Measurements from ENCODE around the gene EXOC6B.

Gene EXOC6B

GRCh38 chr2:72781480-72781879, 44.4 kb downstream of the EXOC6B start:
- Histone ChIP-seq H3K79me2 (ENCODE audit: low read length) (no peaks in the 10 kb centered on the region), H3K9me3 (replicated peaks; ENCODE audit: insufficient read depth, low read length) (no peaks in the 10 kb centered on the region), H3F3A (ENCODE audit: insufficient read depth, low read length) (no peaks in the 10 kb centered on the region), H3K4me1 (ENCODE audit: low read length) (no peaks in the 10 kb centered on the region), H4K20me1 (ENCODE audit: insufficient read depth, low read length) (no peaks in the 10 kb centered on the region), H3K27me3 (replicated peaks; ENCODE audit: insufficient read depth, low read length) (no peaks in the 10 kb centered on the region), H3K9me2 (replicated peaks; ENCODE audit: insufficient read depth, low read length) (no peaks in the 10 kb centered on the region), H3K4me2 (ENCODE audit: low read depth, low read length) (no peak overlapping the region), H2AFZ (ENCODE audit: low read length) (no peak overlapping the region), H3K4me3 (ENCODE audit: low read length) (no peak overlapping the region), H3K36me3 (replicated peaks; ENCODE audit: insufficient read depth, low read length) (no peaks in the 10 kb centered on the region), H3K27ac (ENCODE audit: low read length) (no peak overlapping the region), H3K9ac (ENCODE audit: low read length) (no peak overlapping the region)
- DNase-seq = no peak
- no peak for TF ChIP-seq EZH2 (optimal IDR thresholded peaks at IDR 0.05; ENCODE audit: low read depth, low read length)
- TF ChIP-seq EZH2phosphoT487 (IDR thresholded peaks at IDR 0.05; ENCODE audit: low read length) = no peak

GRCh38 chr2:72780477-72780876, 45.4 kb downstream of the EXOC6B start:
- no peaks in the 10 kb centered on the region for H3K9me3 ChIP-seq (replicated peaks; ENCODE audit: insufficient read depth, low read length)
- H3K27ac ChIP-seq (ENCODE audit: low read length) = no peak overlapping the region
- no peak overlapping the region for H3K9ac ChIP-seq (ENCODE audit: low read length)
- no peak overlapping the region for H3K4me2 ChIP-seq (ENCODE audit: low read depth, low read length)
- H3K79me2 ChIP-seq (ENCODE audit: low read length) = no peaks in the 10 kb centered on the region
- H3K27me3 ChIP-seq (replicated peaks; ENCODE audit: insufficient read depth, low read length) = no peaks in the 10 kb centered on the region
- H3K36me3 ChIP-seq (replicated peaks; ENCODE audit: insufficient read depth, low read length) = no peaks in the 10 kb centered on the region
- no peak for TF ChIP-seq EZH2 (optimal IDR thresholded peaks at IDR 0.05; ENCODE audit: low read depth, low read length)
- TF ChIP-seq, protein P1, sequence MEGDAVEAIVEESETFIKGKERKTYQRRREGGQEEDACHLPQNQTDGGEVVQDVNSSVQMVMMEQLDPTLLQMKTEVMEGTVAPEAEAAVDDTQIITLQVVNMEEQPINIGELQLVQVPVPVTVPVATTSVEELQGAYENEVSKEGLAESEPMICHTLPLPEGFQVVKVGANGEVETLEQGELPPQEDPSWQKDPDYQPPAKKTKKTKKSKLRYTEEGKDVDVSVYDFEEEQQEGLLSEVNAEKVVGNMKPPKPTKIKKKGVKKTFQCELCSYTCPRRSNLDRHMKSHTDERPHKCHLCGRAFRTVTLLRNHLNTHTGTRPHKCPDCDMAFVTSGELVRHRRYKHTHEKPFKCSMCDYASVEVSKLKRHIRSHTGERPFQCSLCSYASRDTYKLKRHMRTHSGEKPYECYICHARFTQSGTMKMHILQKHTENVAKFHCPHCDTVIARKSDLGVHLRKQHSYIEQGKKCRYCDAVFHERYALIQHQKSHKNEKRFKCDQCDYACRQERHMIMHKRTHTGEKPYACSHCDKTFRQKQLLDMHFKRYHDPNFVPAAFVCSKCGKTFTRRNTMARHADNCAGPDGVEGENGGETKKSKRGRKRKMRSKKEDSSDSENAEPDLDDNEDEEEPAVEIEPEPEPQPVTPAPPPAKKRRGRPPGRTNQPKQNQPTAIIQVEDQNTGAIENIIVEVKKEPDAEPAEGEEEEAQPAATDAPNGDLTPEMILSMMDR (IDR thresholded peaks at IDR 0.05; ENCODE audit: low read length) = no peak
- no peak for TF ChIP-seq EZH2phosphoT487 (IDR thresholded peaks at IDR 0.05; ENCODE audit: low read length)
- no peaks in the 10 kb centered on the region for H3F3A ChIP-seq (ENCODE audit: insufficient read depth, low read length)
- H4K20me1 ChIP-seq (ENCODE audit: insufficient read depth, low read length) = no peaks in the 10 kb centered on the region
- no peak overlapping the region for H2AFZ ChIP-seq (ENCODE audit: low read length)
- H3K4me1 ChIP-seq (ENCODE audit: low read length) = no peaks in the 10 kb centered on the region
- no peaks in the 10 kb centered on the region for H3K9me2 ChIP-seq (replicated peaks; ENCODE audit: insufficient read depth, low read length)
- no peak overlapping the region for H3K4me3 ChIP-seq (ENCODE audit: low read length)
- DNase-seq = no peak

DNA sequence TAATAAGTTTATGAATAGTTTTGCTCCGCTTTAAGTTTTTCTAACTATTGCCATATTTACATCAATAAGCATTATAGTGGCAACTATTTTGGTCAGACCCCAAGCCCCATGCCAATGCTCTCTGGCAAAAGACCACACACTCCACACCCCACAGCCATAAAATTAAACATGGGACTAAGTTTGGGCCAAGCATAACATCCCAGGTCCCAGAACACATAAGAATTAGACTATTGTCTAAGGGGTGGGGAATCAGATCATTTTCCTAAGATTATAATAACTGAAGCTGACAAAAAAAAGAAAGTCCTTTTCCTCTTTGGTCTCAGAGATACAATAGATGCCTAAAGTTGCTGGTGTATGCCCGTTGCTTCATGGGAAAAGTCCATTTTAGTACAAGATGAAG, 46.3 kb downstream of the EXOC6B start:
- no peak overlapping the region for H3K9ac ChIP-seq (ENCODE audit: low read length)
- no peak overlapping the region for H3K4me2 ChIP-seq (ENCODE audit: low read depth, low read length)
- DNase-seq = no peak
- TF ChIP-seq, protein P1 (IDR thresholded peaks at IDR 0.05; ENCODE audit: low read length) = no peak
- TF ChIP-seq EZH2phosphoT487 (IDR thresholded peaks at IDR 0.05; ENCODE audit: low read length) = no peak
- no peak for TF ChIP-seq EZH2 (optimal IDR thresholded peaks at IDR 0.05; ENCODE audit: low read depth, low read length)
- H3K36me3 ChIP-seq (replicated peaks; ENCODE audit: insufficient read depth, low read length) = no peaks in the 10 kb centered on the region
- H3K4me3 ChIP-seq (ENCODE audit: low read length) = no peak overlapping the region
- H3K9me3 ChIP-seq (replicated peaks; ENCODE audit: insufficient read depth, low read length) = no peaks in the 10 kb centered on the region
- no peak overlapping the region for H2AFZ ChIP-seq (ENCODE audit: low read length)
- H3F3A ChIP-seq (ENCODE audit: insufficient read depth, low read length) = no peaks in the 10 kb centered on the region
- no peaks in the 10 kb centered on the region for H3K9me2 ChIP-seq (replicated peaks; ENCODE audit: insufficient read depth, low read length)
- H3K4me1 ChIP-seq (ENCODE audit: low read length) = no peaks in the 10 kb centered on the region
- no peaks in the 10 kb centered on the region for H3K79me2 ChIP-seq (ENCODE audit: low read length)
- no peaks in the 10 kb centered on the region for H3K27me3 ChIP-seq (replicated peaks; ENCODE audit: insufficient read depth, low read length)
- no peak overlapping the region for H3K27ac ChIP-seq (ENCODE audit: low read length)
- no peaks in the 10 kb centered on the region for H4K20me1 ChIP-seq (ENCODE audit: insufficient read depth, low read length)

DNA sequence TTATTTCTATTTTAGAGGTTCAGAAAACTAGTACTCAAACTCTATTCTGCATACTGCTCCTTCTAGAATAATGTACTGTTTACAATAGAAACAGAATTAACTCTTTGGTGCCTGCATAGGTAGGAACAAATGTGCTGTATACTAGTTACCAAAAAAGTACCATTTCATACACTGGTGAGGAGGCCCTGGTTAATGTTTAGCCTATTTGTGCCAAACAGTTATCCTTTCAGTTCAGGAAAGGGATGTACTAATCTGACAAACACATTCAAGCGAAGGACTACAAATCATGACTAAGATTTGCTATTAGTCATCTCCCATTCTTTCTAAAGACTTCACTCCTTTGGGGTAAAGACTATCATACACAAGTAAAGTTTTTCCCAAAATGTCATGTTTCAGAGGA, 47.4 kb downstream of the EXOC6B start:
- Histone ChIP-seq H3K4me3 (ENCODE audit: low read length) (no peak overlapping the region), H3K27me3 (replicated peaks; ENCODE audit: insufficient read depth, low read length) (no peaks in the 10 kb centered on the region), H3K27ac (ENCODE audit: low read length) (no peak overlapping the region), H3K4me2 (ENCODE audit: low read depth, low read length) (no peak overlapping the region), H4K20me1 (ENCODE audit: insufficient read depth, low read length) (no peaks in the 10 kb centered on the region), H3F3A (ENCODE audit: insufficient read depth, low read length) (no peaks in the 10 kb centered on the region), H3K9me2 (replicated peaks; ENCODE audit: insufficient read depth, low read length) (no peaks in the 10 kb centered on the region), H3K9me3 (replicated peaks; ENCODE audit: insufficient read depth, low read length) (no peaks in the 10 kb centered on the region), H3K9ac (ENCODE audit: low read length) (no peak overlapping the region), H3K36me3 (replicated peaks; ENCODE audit: insufficient read depth, low read length) (no peaks in the 10 kb centered on the region), H3K79me2 (ENCODE audit: low read length) (no peaks in the 10 kb centered on the region), H3K4me1 (ENCODE audit: low read length) (no peaks in the 10 kb centered on the region), H2AFZ (ENCODE audit: low read length) (no peak overlapping the region)
- no peak for DNase-seq
- TF ChIP-seq, protein P1 (IDR thresholded peaks at IDR 0.05; ENCODE audit: low read length) = no peak
- no peak for TF ChIP-seq EZH2 (optimal IDR thresholded peaks at IDR 0.05; ENCODE audit: low read depth, low read length)
- TF ChIP-seq EZH2phosphoT487 (IDR thresholded peaks at IDR 0.05; ENCODE audit: low read length) = no peak

All from MM.1S (cell line).